CD14-positive monocyte (primary cell): Measurements from ENCODE around the gene ABCC9. TPM values are rescaled to one million over a fixed set of nuclear protein-coding genes. Genes with fewer than 3 reads are reported as not detected.

Experiments used
- DNase-seq, 3 donors: peaks; one replicate each; pipeline ENCODE4 v3.0.0-alpha.2; 2011 to 2022
- H2AFZ ChIP-seq: 2 replicates; pipeline ENCODE4 v1.6.0; 2012; ENCODE audit warnings: mild to moderate bottlenecking, low read depth, low read length, inconsistent platforms; ENCODE audit not compliant: insufficient read depth, poor library complexity, severe bottlenecking
- H3K27ac ChIP-seq, 2 donors: 1 replicate in 1 of 2; 2 replicates in 1 of 2; pipeline ENCODE4 v1.5.1; 2012 to 2013; ENCODE audit warnings: low read length in 2 of 2, control low read depth in 1 of 2, inconsistent platforms in 1 of 2, low read depth in 1 of 2, mild to moderate bottlenecking in 1 of 2
- H3K27me3 ChIP-seq, 2 donors: one replicate each; pipeline versions ENCODE4 v1.6.0 to v1.6.1; 2011 to 2013; ENCODE audit warnings: low read length in 2 of 2; ENCODE audit not compliant: control insufficient read depth in 2 of 2, insufficient read depth in 2 of 2
- H3K36me3 ChIP-seq, 2 donors: replicated peaks in 1 of 2; 1 replicate in 1 of 2; 2 replicates in 1 of 2; pipeline versions ENCODE4 v1.5.1 to v1.6.1; 2012 to 2013; ENCODE audit warnings: low read length in 2 of 2, control low read depth in 1 of 2, inconsistent platforms in 1 of 2, mild to moderate bottlenecking in 1 of 2; ENCODE audit not compliant: insufficient read depth in 2 of 2, control insufficient read depth in 1 of 2
- H3K4me1 ChIP-seq, 2 donors: 1 replicate in 1 of 2; 2 replicates in 1 of 2; pipeline versions ENCODE4 v1.5.1 to v1.6.1; 2012 to 2013; ENCODE audit warnings: low read length in 2 of 2, control low read depth in 1 of 2, inconsistent platforms in 1 of 2, mild to moderate bottlenecking in 1 of 2, moderate library complexity in 1 of 2; ENCODE audit not compliant: insufficient read depth in 2 of 2, control insufficient read depth in 1 of 2
- H3K4me2 ChIP-seq: replicated peaks from 2 replicates; pipeline ENCODE3; 2012; ENCODE audit warnings: low read length, moderate library complexity, mild to moderate bottlenecking; ENCODE audit not compliant: poor library complexity, severe bottlenecking; ENCODE audit errors: extremely low read depth
- H3K4me3 ChIP-seq, 3 experiments: fragments of 200-600 bp in 1 of 3; sonication (generic) in 1 of 3; replicated peaks in 1 of 3; 1 replicate in 2 of 3; 2 replicates in 1 of 3; pipeline ENCODE4 v1.5.1; 2011 to 2013; ENCODE audit warnings: low read length in 3 of 3, mild to moderate bottlenecking in 3 of 3, control low read depth in 2 of 3, low read depth in 2 of 3, inconsistent platforms in 1 of 3, moderate library complexity in 1 of 3
- H3K79me2 ChIP-seq: 2 replicates; pipeline ENCODE4 v1.6.0; 2012; ENCODE audit warnings: mild to moderate bottlenecking, control low read depth, inconsistent platforms, low read length, moderate library complexity; ENCODE audit not compliant: insufficient read depth
- H3K9ac ChIP-seq: 2 replicates; pipeline ENCODE4 v1.6.0; 2017; ENCODE audit warnings: low read length, mild to moderate bottlenecking; ENCODE audit not compliant: insufficient read depth, poor library complexity, severe bottlenecking
- H3K9me3 ChIP-seq, 2 donors: replicated peaks in 1 of 2; 1 replicate in 1 of 2; 2 replicates in 1 of 2; pipeline versions ENCODE4 v1.5.1 to v1.6.1; 2012 to 2013; ENCODE audit warnings: low read length in 2 of 2, control low read depth in 1 of 2; ENCODE audit not compliant: control insufficient read depth in 1 of 2, insufficient read depth in 1 of 2
- H4K20me1 ChIP-seq: 2 replicates; pipeline ENCODE4 v1.6.0; 2012; ENCODE audit warnings: mild to moderate bottlenecking, low read length, control low read depth, moderate library complexity; ENCODE audit not compliant: insufficient read depth
- H3K27ac Mint-ChIP-seq, 7 donors: one replicate each; pipeline ENCODE4 v1.8.0; 2020; ENCODE audit warnings: mild to moderate bottlenecking in 7 of 7, mixed read lengths in 7 of 7, moderate library complexity in 6 of 7, inconsistent platforms in 2 of 7
- H3K27me3 Mint-ChIP-seq, 3 donors: one replicate each; pipeline ENCODE4 v1.8.0; 2021 to 2022; ENCODE audit warnings: low read depth in 3 of 3, mild to moderate bottlenecking in 3 of 3, mixed read lengths in 3 of 3, moderate library complexity in 3 of 3, inconsistent platforms in 1 of 3
- H3K36me3 Mint-ChIP-seq, 2 donors: one replicate each; pipeline ENCODE4 v1.8.0; 2020; ENCODE audit warnings: mixed read lengths in 2 of 2, inconsistent platforms in 1 of 2, mild to moderate bottlenecking in 1 of 2
- H3K4me1 Mint-ChIP-seq: one replicate; pipeline ENCODE4 v1.8.0; 2020; ENCODE audit warnings: mild to moderate bottlenecking, mixed read lengths
- H3K4me3 Mint-ChIP-seq, 2 donors: one replicate each; pipeline ENCODE4 v1.8.0; 2020; ENCODE audit warnings: mild to moderate bottlenecking in 2 of 2, mixed read lengths in 2 of 2, moderate library complexity in 1 of 2
- H3K9me3 Mint-ChIP-seq, 7 donors: one replicate each; pipeline ENCODE4 v1.8.0; 2020 to 2022; ENCODE audit warnings: mixed read lengths in 7 of 7, mild to moderate bottlenecking in 6 of 7, moderate library complexity in 6 of 7, inconsistent platforms in 2 of 7
- WGBS: methylation state at CpG from one replicate; pipeline ENCODE4 v1.1.5; 2013; ENCODE audit warnings: missing lambda C conversion rate; ENCODE audit not compliant: insufficient coverage; 5-methylcytosine and 5-hydroxymethylcytosine counted together
- intact Hi-C, 2 donors: fragments of 100-400 bp; cut with micrococcal nuclease; formaldehyde crosslinking; loops; one replicate each; pipeline versions ENCODE4 v1.15.0 to v1.15.1; 2023
- polyA plus RNA-seq, 3 donors: library from polyadenylated mRNA; depleted of rRNA in 1 of 3; unstranded in 2 of 3; stranded (reverse) in 1 of 3; fragments of 300-500 nt in 2 of 3; fragments of >200 nt in 1 of 3; fragmentation: Illumina TruSeq in 2 of 3; gene quantifications; 1 replicate in 2 of 3; 2 replicates in 1 of 3; pipeline ENCODE4 v1.2.3, GENCODE V29; 2012 to 2021
- TF ChIP-seq, protein P1 (sequence below): fragments of 200-600 bp; IDR thresholded peaks from one replicate; pipeline ENCODE4 v1.8.0; 2022; ENCODE audit warnings: antibody characterized with exemption, mild to moderate bottlenecking

ABCC9 gene
- polyA plus RNA-seq, 3 donors: not detected

DNA sequence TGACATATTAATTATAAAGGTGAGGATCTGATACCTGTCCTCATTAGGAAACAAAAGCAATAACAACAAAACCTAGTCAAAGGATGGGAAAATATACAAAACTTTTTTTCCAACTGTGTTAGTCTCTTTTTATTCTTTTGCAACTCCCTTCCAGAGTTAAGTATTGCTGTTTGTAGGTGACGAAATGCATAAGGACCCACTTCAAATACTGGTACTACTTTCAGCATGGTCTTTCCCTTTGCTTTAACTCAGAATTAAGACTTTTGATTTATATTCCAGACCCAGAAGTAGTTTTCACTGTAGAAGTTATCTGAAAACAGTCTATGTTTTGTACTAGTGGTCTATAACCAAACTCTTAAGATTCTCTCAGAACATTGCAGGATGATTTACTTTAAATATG is 34.1 kb upstream of the ABCC9 start:
- H3K4me2 ChIP-seq: no peak overlapping the region
- H3K4me3 Mint-ChIP-seq: no peak overlapping the region
- H2AFZ ChIP-seq: no peak overlapping the region
- peaks cover 0 to 6% (median 0%) of the 10 kb centered on the region in 7 donors for H3K9me3 Mint-ChIP-seq
- H3K79me2 ChIP-seq: no peaks in the 10 kb centered on the region
- peaks cover 0 to 2% (median 2%) of the 10 kb centered on the region in 3 donors for H3K27me3 Mint-ChIP-seq
- H3K9me3 ChIP-seq: no peaks in the 10 kb centered on the region
- H3K27ac ChIP-seq: no peak overlapping the region
- DNase-seq: no peak
- H4K20me1 ChIP-seq: no peaks in the 10 kb centered on the region
- intact Hi-C loops: no loop called here
- no peaks in the 10 kb centered on the region for H3K4me1 Mint-ChIP-seq
- TF ChIP-seq, protein P1, sequence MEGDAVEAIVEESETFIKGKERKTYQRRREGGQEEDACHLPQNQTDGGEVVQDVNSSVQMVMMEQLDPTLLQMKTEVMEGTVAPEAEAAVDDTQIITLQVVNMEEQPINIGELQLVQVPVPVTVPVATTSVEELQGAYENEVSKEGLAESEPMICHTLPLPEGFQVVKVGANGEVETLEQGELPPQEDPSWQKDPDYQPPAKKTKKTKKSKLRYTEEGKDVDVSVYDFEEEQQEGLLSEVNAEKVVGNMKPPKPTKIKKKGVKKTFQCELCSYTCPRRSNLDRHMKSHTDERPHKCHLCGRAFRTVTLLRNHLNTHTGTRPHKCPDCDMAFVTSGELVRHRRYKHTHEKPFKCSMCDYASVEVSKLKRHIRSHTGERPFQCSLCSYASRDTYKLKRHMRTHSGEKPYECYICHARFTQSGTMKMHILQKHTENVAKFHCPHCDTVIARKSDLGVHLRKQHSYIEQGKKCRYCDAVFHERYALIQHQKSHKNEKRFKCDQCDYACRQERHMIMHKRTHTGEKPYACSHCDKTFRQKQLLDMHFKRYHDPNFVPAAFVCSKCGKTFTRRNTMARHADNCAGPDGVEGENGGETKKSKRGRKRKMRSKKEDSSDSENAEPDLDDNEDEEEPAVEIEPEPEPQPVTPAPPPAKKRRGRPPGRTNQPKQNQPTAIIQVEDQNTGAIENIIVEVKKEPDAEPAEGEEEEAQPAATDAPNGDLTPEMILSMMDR: no peak
- no peaks in the 10 kb centered on the region for H3K4me1 ChIP-seq
- no peaks in the 10 kb centered on the region for H3K36me3 ChIP-seq
- peaks cover 0 to 2% of the 10 kb centered on the region in 2 donors for H3K27me3 ChIP-seq
- no peak overlapping the region for H3K9ac ChIP-seq
- no CpG with 5 or more reads among the region's 1 CpG for WGBS
- H3K4me3 ChIP-seq: no peak overlapping the region
- no peaks in the 10 kb centered on the region for H3K36me3 Mint-ChIP-seq
- H3K27ac Mint-ChIP-seq: no peak overlapping the region

DNA sequence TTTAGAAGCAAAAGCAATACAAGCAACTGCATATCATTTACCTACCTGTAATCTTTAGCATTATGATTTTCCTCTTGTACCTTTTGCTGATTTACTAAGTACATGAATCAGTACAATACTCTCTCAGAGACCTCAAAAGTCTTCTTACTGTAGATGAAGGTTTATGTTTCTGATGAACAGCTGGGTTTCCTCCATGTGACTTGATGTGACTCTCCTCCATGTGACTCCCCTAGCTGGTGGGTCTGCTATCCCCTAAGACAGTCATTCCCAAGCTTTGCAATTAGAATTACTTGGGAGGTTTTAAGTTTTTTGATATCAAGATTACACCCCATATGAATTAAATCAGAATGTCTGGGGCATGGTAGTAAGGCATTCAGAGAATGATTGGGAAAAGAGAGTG is 32.0 kb upstream of the ABCC9 start:
- Mint-ChIP-seq H3K4me1 (no peaks in the 10 kb centered on the region), H3K27ac (no peak overlapping the region), H3K36me3 (no peaks in the 10 kb centered on the region), H3K27me3 (peaks cover 0 to 2% (median 0%) of the 10 kb centered on the region in 3 donors), H3K4me3 (no peak overlapping the region), H3K9me3 (peaks cover 0 to 6% (median 0%) of the 10 kb centered on the region in 7 donors)
- Histone ChIP-seq H3K9ac (no peak overlapping the region), H2AFZ (no peak overlapping the region), H3K27me3 (peaks cover 0 to 2% of the 10 kb centered on the region in 2 donors), H3K36me3 (no peaks in the 10 kb centered on the region), H3K4me3 (no peak overlapping the region), H3K79me2 (no peaks in the 10 kb centered on the region), H3K9me3 (no peaks in the 10 kb centered on the region), H4K20me1 (no peaks in the 10 kb centered on the region), H3K4me1 (no peaks in the 10 kb centered on the region), H3K27ac (no peak overlapping the region), H3K4me2 (no peak overlapping the region)
- TF ChIP-seq, protein P1: no peak
- intact Hi-C loops: no loop called here
- no peak for DNase-seq
